Posterior cingulate gyrus (tissue), 11 donors: ENCODE data around the gene CCNY.
A peak's percentile ranks its signal among the peaks of the same experiment; 100 is the strongest.
"Not testable (repeated sequence)": the region's sequence is repeated elsewhere in the genome, so short reads cannot be mapped to it uniquely, and the experiment has no call there.

Source experiments
- DNase-seq, 10 donors: peaks; one replicate each; pipeline versions ENCODE4 v3.0.0 to v3.0.0-alpha.2; 2020 to 2021; ENCODE audit warnings: mixed read lengths in 3 of 10
- intact Hi-C: fragments of 100-400 bp; cut with DNase I; formaldehyde crosslinking; loops from one replicate; pipeline ENCODE4 v1.15.1; 2023

Gene CCNY

GRCh38 chr10:35353395-35353794, 17.1 kb downstream of the CCNY start:
- intact Hi-C loops: no loop called here
- peak in 1 of 10 donors; percentile 81 for DNase-seq

GRCh38 chr10:35353805-35354204, 17.5 kb downstream of the CCNY start:
- intact Hi-C loops: no loop called here
- DNase-seq: no peak

- intact Hi-C loops, DNase-seq: not testable (repeated sequence)
Measured at GRCh38 chr10:35354257-35354656, 17.9 kb downstream of the CCNY start.

GRCh38 chr10:35355971-35356724, 19.8 kb downstream of the CCNY start:
- intact Hi-C loops: no loop called here
- peak in 1 of 10 donors; percentile 74 for DNase-seq

- intact Hi-C loops: no loop called here
- DNase-seq: no peak
Measured at GRCh38 chr10:35356725-35357092, 20.4 kb downstream of the CCNY start.

- DNase-seq: no peak
- intact Hi-C loops: no loop called here
Measured at GRCh38 chr10:35359056-35359455, 22.7 kb downstream of the CCNY start.

GRCh38 chr10:35359873-35360272, 23.6 kb downstream of the CCNY start:
- DNase-seq: no peak
- intact Hi-C loops: no loop called here

- DNase-seq: no peak
- intact Hi-C loops: no loop called here
Measured at GRCh38 chr10:35362701-35363350, 26.5 kb downstream of the CCNY start.

GRCh38 chr10:35363587-35363986, 27.3 kb downstream of the CCNY start:
- no peak for DNase-seq
- intact Hi-C loops: no loop called here

- intact Hi-C loops: no loop called here
- DNase-seq: no peak
Measured at GRCh38 chr10:35364808-35365207, 28.5 kb downstream of the CCNY start.

- DNase-seq: no peak
- intact Hi-C loops: no loop called here
Measured at GRCh38 chr10:35365994-35366393, 29.7 kb downstream of the CCNY start.

GRCh38 chr10:35367107-35367859, 31.0 kb downstream of the CCNY start:
- intact Hi-C loops: no loop called here

GRCh38 chr10:35367982-35368381, 31.7 kb downstream of the CCNY start:
- intact Hi-C loops: no loop called here
- no peak for DNase-seq

More at GRCh38 chr10:35367107-35367859, 31.0 kb downstream of the CCNY start:
- no peak for DNase-seq

- intact Hi-C loops: no loop called here
- no peak for DNase-seq
Measured at GRCh38 chr10:35368485-35369048, 32.3 kb downstream of the CCNY start.

- DNase-seq: no peak
- intact Hi-C loops: no loop called here
Measured at GRCh38 chr10:35369049-35369611, 32.8 kb downstream of the CCNY start.

GRCh38 chr10:35371731-35372130, 35.4 kb downstream of the CCNY start:
- intact Hi-C loops: no loop called here
- no peak for DNase-seq

GRCh38 chr10:35372329-35372728, 36.0 kb downstream of the CCNY start:
- intact Hi-C loops: no loop called here
- DNase-seq: no peak

- intact Hi-C loops: no loop called here
Measured at GRCh38 chr10:35375091-35375765, 38.9 kb downstream of the CCNY start.

GRCh38 chr10:35377050-35377728, 40.9 kb downstream of the CCNY start:
- DNase-seq: no peak
- intact Hi-C loops: no loop called here

More at GRCh38 chr10:35375091-35375765, 38.9 kb downstream of the CCNY start:
- no peak for DNase-seq
